Coronary artery (tissue), 2 donors: ENCODE results near the gene ALAD.

Experiments used
- DNase-seq: peaks from one replicate; pipeline ENCODE4 v3.0.0-alpha.2; 2017; ENCODE audit warnings: low spot score
- H3K27ac ChIP-seq, 2 donors: fragments of 200-600 bp; sonication (generic); one replicate each; pipeline ENCODE4 v1.5.1; 2016 to 2019
- H3K4me3 ChIP-seq: fragments of 200-600 bp; sonication (generic); 2 replicates; pipeline ENCODE4 v1.5.1; 2016; ENCODE audit warnings: mild to moderate bottlenecking, moderate library complexity
- TF ChIP-seq, protein P1 (sequence below): fragments of 200-600 bp; sonication (generic); IDR thresholded peaks from one replicate; pipeline ENCODE4 v1.5.1; 2019; ENCODE audit warnings: antibody characterized with exemption

The ALAD gene

DNA sequence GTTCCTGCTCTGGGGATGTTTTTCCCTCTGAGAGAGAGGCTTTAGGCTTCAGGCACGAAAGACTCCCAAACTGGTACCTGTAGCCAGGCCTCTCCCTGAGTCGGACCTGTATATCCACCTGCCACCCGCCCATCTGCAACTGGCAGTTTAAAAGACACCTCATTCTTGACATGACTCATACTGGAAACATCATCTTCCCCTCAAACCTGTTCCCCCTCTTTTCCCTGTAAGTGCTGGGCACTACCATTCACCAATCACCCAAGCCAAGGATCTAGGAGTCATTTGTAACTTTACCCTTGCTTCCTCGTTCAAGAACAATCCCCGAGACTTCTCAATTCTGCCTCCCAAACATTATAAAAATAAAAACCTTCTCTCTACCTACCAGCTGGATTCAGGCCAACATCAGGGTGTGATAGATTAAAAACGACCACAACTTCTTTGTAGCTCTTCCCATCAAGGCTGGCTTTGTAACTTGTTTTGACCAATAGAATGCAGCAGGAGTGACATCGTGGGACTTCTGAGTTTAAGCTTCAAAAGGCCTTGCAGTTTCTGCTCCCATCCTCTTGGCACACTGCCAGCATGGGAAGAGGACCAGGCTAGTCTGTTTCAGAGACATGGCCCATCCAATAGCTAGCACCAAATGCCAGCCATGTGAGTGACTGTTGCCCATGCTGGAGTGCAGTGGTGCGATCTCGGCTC, 59.2 kb downstream of the ALAD start:
- TF ChIP-seq, protein P1, sequence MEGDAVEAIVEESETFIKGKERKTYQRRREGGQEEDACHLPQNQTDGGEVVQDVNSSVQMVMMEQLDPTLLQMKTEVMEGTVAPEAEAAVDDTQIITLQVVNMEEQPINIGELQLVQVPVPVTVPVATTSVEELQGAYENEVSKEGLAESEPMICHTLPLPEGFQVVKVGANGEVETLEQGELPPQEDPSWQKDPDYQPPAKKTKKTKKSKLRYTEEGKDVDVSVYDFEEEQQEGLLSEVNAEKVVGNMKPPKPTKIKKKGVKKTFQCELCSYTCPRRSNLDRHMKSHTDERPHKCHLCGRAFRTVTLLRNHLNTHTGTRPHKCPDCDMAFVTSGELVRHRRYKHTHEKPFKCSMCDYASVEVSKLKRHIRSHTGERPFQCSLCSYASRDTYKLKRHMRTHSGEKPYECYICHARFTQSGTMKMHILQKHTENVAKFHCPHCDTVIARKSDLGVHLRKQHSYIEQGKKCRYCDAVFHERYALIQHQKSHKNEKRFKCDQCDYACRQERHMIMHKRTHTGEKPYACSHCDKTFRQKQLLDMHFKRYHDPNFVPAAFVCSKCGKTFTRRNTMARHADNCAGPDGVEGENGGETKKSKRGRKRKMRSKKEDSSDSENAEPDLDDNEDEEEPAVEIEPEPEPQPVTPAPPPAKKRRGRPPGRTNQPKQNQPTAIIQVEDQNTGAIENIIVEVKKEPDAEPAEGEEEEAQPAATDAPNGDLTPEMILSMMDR, result no peak
- no peak overlapping the region for H3K4me3 ChIP-seq
- no peak for DNase-seq
- H3K27ac ChIP-seq, result no peak overlapping the region

DNA sequence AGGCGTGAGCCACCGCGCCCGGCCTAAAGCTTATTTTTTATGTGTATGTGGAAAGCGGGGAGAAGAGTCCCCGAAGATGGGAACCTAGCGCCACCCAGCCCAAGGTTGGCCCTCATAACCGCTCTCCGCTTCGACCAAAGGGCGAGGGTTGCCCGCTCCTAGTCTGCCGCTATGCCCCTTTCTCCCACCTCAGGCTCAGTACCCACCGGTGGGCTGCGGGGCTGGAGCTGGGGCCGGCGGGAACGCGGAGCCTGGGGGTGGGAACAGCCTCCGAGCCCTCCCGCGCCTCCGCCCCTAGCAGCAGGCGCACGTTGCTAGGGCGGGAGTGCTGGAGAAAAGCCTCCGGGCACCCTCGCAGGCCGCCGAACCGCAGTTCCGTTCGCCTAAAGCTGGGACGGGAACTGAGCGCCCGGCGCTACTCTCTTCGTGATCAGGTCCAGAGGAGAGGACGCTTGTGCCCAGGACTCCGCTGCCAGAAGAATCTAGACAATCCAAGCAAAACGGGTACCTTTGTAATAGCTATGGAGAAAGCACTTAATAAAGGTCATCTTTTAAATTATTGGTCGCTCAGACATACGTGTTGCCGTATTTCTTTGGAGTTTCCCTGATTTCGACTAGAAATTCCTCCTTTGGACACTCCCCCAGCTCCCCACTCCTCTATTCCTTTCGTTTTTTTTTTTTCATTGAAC, 60.9 kb downstream of the ALAD start, which contains the start of gene WDR31:
TSS of gene WDR31 (minus strand) at position 265 of the 689 bp plus-strand sequence. CDS start 8,253 bp downstream, outside the sequence.
- Histone ChIP-seq H3K4me3 (peak within 1 kb of the TSS; percentile 78), H3K27ac (peak within 1 kb of the TSS; percentile 1 to 85)
- peak; percentile 86 for DNase-seq
- TF ChIP-seq, protein P1, result no peak

DNA sequence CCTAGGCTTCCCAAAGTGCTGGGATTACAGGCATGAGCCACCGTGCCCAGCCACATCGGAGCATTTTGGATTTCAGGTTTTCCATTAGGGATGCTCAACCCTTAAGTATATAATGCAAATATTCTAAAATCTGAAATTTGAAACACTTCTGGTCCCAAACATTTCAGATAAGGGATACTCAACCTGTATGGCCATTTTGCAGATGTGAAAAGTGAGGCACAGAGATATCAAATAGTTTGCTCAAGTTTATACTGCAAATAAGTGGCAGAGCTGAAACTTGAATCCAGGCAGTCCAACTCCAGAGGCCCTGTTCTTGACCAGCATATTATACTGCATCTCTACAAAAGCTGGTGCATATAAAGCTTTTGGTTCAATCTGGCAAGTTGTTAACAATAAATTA, 63.4 kb downstream of the ALAD start:
- TF ChIP-seq, protein P1, result no peak
- Histone ChIP-seq H3K27ac (no peak overlapping the region), H3K4me3 (no peak overlapping the region)
- no peak for DNase-seq
